Osteocyte (in vitro differentiated cells): ENCODE data around the gene CBR4. TPM values are rescaled to one million over a fixed set of nuclear protein-coding genes. Genes with fewer than 3 reads are reported as not detected.
A peak's percentile ranks its signal among the peaks of the same experiment; 100 is the strongest.

Experiments
- DNase-seq: peaks from one replicate; pipeline ENCODE4 v3.0.0; 2021; ENCODE audit warnings: mixed read lengths; ENCODE audit not compliant: unreplicated experiment; ENCODE audit errors: extremely low spot score
- H3K27ac Mint-ChIP-seq: one replicate; pipeline ENCODE4 v1.8.0; 2021; ENCODE audit warnings: mild to moderate bottlenecking, mixed read lengths; ENCODE audit not compliant: unreplicated experiment
- H3K27me3 Mint-ChIP-seq: one replicate; pipeline ENCODE4 v1.8.0; 2021; ENCODE audit warnings: mixed read lengths; ENCODE audit not compliant: unreplicated experiment
- H3K36me3 Mint-ChIP-seq: one replicate; pipeline ENCODE4 v1.8.0; 2021; ENCODE audit warnings: mixed read lengths; ENCODE audit not compliant: unreplicated experiment
- H3K4me1 Mint-ChIP-seq: one replicate; pipeline ENCODE4 v1.8.0; 2021; ENCODE audit warnings: mixed read lengths; ENCODE audit not compliant: unreplicated experiment
- H3K4me3 Mint-ChIP-seq: one replicate; pipeline ENCODE4 v1.8.0; 2021; ENCODE audit warnings: mild to moderate bottlenecking, moderate library complexity, mixed read lengths; ENCODE audit not compliant: unreplicated experiment
- H3K9me3 Mint-ChIP-seq: one replicate; pipeline ENCODE4 v1.8.0; 2021; ENCODE audit warnings: mixed read lengths; ENCODE audit not compliant: unreplicated experiment
- CTCF ChIP-seq: fragments of 200-600 bp; sonication (generic); IDR thresholded peaks from 2 replicates; pipeline ENCODE4 v1.5.0; 2021; ENCODE audit warnings: antibody characterized with exemption, mild to moderate bottlenecking, moderate library complexity
- total RNA-seq: library from RNA; stranded (reverse); gene quantifications from 2 replicates; pipeline ENCODE4 v1.2.1, GENCODE V29; 2021

CBR4 gene
- total RNA-seq, 1 donor from 2014 or later, result 20.8 TPM

GRCh38 chr4:169025184-169025583, 15.1 kb upstream of the CBR4 start:
- Mint-ChIP-seq H3K4me3 (no peak overlapping the region), H3K9me3 (peaks cover 5% of the 10 kb centered on the region), H3K4me1 (peaks cover 3% of the 10 kb centered on the region), H3K27me3 (no peaks in the 10 kb centered on the region), H3K36me3 (no peaks in the 10 kb centered on the region), H3K27ac (no peak overlapping the region)
- no peak for DNase-seq
- no peak for TF ChIP-seq CTCF

GRCh38 chr4:169024762-169025161, 14.7 kb upstream of the CBR4 start:
- Mint-ChIP-seq H3K27me3 (no peaks in the 10 kb centered on the region), H3K4me3 (no peak overlapping the region), H3K27ac (no peak overlapping the region), H3K4me1 (peaks cover 3% of the 10 kb centered on the region), H3K9me3 (peaks cover 5% of the 10 kb centered on the region), H3K36me3 (no peaks in the 10 kb centered on the region)
- DNase-seq, result no peak
- peak; percentile 77 for TF ChIP-seq CTCF

- H3K4me1 Mint-ChIP-seq, result no peaks in the 10 kb centered on the region
- no peak overlapping the region for H3K4me3 Mint-ChIP-seq
- no peaks in the 10 kb centered on the region for H3K27me3 Mint-ChIP-seq
- TF ChIP-seq CTCF, result no peak
- DNase-seq, result no peak
- no peak overlapping the region for H3K27ac Mint-ChIP-seq
- no peaks in the 10 kb centered on the region for H3K9me3 Mint-ChIP-seq
- no peaks in the 10 kb centered on the region for H3K36me3 Mint-ChIP-seq
These were observed 8.4 kb upstream of the CBR4 start for GRCh38 chr4:169018406-169018805.

DNA sequence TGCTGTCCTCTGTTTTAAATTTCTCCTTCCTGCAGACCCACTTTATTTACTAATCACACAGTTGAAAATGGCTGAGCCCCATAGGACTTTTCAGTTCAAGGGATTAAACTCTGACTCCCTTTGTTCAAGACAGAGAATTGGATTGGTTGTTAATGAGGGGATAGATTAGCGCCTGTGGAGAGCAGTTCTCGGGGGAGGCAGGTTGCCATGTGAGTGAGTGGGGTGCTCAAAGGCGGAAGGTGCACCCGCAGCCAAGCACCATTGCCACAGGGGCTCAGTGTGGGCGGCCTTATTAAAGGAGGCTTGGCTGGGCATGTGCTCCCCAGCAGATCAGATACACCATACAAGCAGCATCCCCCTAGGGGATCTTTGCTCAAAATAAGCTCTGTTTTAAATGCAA, 7.9 kb upstream of the CBR4 start:
- Mint-ChIP-seq H3K36me3 (no peaks in the 10 kb centered on the region), H3K9me3 (no peaks in the 10 kb centered on the region), H3K27me3 (no peaks in the 10 kb centered on the region), H3K4me1 (no peaks in the 10 kb centered on the region), H3K4me3 (no peak overlapping the region), H3K27ac (no peak overlapping the region)
- no peak for DNase-seq
- TF ChIP-seq CTCF, result no peak

DNA sequence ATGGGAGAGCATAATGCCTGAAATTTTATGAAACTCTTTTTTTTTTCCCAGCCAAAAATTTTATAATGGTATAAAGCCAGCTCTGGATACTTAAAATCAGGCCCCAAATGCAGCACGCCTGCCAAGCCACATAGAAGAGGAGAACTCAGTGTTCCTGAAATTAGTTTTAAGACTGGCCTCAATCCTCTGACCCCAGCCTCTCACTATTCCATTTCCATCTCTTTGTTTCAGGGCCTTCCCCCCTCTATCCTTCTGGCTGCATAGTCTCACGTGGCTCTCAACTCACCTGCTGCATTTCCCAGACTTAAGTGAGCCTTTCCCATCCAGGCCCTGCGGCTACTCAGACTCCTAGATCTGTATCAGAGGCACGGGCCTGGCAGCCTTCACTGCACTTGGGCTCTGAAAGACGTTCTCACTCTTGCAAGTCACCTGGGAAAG, 5.2 kb upstream of the CBR4 start:
- no peak overlapping the region for H3K4me3 Mint-ChIP-seq
- DNase-seq, result no peak
- H3K9me3 Mint-ChIP-seq, result no peaks in the 10 kb centered on the region
- H3K27me3 Mint-ChIP-seq, result no peaks in the 10 kb centered on the region
- peaks cover 5% of the 10 kb centered on the region for H3K4me1 Mint-ChIP-seq
- no peaks in the 10 kb centered on the region for H3K36me3 Mint-ChIP-seq
- H3K27ac Mint-ChIP-seq, result no peak overlapping the region
- TF ChIP-seq CTCF, result no peak
